GM21619 (cell line): ENCODE data around the gene CTRL.

Experiments used
- ATAC-seq: cut with Tn5 transposase; IDR thresholded peaks from one replicate; pipeline ENCODE4 v1.9.1; 2021; ENCODE audit not compliant: unreplicated experiment

Gene CTRL

GRCh38 chr16:67963292-67963661 is 31.6 kb upstream of the CTRL start:
- ATAC-seq, result no peak

GRCh38 chr16:67962135-67962534 is 30.5 kb upstream of the CTRL start:
- no peak for ATAC-seq

DNA sequence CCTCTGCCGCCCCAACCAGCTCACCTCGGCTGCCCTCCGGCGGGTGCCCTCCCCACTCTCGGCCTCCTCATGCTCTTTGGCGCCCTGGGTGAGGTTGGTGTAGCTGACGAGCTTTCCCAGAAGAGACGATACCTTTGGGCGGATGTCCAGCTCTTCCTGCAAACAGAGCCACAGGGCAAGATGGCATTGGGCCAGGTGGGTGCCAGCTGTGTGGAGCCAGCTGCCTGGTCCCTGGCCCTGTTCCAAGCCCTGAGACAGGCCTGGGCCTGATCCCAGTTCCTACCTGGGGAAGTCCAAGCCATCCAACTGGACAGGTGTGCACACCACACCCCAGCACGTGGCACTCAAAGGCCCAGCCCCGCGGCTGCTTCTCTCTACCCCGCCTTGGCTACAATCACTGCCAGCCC is 29.9 kb upstream of the CTRL start:
- no peak for ATAC-seq

DNA sequence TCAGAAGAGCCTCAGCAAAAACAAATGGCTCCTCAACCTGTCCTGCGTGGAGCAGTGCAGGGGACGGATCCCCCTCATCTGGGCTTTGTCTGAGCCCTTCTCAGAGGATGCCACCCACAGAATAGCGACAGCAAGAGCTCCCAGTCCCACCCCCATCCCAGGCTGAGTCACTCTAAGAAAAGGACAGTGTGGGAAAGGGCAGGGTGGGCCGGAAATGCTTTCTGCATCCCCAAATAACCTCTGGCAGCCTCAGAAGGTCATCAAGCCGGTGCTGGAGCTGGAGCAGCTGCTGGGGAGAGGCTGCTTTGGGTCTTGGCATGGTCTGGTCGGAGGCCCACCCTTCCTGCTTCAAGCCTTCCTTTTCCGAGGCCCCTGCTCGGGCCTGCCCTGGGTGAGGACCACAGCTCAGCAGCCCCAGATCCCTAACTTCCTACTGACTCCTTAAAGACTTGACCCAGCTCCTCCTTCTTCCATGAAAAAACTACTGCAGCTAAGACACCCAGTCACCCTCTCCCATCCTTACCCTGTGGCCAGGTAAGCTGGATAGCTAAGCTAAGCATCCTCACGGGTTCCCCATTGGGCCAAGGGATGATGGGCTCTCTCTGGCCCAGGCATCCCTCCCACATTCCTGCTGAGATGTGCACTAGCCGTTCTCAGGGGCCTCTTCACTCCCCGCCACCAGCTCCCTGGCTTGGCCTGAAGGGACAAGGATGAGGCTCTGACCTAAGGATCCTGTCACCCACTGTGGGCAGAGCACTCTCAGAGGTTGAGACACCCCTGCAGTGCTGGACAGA is 28.1 kb upstream of the CTRL start:
- no peak for ATAC-seq

DNA sequence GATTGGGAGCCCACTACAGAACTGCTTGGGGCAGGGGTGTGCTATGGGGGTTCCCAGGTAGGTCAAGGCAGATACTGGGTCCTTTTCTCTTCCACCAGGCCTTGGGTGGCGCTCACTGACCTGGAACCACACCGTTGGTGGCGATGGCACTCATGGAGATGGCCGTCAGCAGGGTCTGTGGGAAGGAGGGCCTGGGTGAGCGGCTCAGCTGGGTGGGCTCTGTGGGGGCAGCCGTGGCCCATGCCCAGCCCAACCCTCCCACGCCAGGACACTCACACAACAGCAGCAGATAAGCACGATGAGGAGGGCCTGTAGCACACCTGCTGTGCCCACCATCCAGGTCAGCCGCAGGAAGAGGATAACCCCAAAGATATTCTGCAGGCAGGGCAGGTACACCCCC is 26.0 kb upstream of the CTRL start:
- ATAC-seq, result no peak

GRCh38 chr16:67954421-67955196 is 22.9 kb upstream of the CTRL start:
- ATAC-seq, result no peak

DNA sequence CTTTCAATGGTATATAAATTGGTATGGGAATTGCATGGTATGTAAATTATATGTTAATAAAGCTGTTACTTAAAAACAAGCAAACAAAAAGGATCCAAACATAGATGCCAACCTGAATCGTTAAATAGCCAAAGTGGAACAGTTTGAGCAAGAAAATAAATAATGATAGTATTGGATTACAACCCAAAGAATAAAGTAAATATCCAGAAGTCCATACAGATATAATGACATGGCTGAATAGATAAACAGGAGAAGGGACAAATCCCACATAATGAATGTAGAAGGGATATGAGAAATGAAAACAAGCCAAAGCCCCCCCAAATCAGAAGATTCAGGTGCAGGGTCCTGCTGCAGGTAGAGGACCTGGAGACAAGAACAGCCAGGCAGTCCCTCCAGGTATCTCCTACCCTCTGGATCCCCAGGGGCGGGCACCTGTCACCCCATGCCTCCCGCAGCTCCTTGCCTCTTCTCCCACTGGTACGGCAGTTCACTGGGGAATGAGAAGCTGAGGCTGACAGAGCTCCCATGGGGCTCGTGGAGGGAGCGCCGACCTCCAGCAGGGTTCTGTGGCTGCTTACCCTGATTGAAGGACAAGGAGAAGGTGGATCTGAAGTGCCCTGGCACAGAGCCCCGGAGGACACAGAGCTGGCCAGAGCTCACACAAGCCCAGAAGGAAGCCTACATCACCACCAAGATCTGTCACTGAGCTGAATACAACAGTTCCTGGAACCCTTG is 22.1 kb upstream of the CTRL start:
- ATAC-seq, result no peak

- no peak for ATAC-seq
Measured at GRCh38 chr16:67951485-67951884, 19.8 kb upstream of the CTRL start.

GRCh38 chr16:67950335-67950843 is 18.7 kb upstream of the CTRL start:
- ATAC-seq, result no peak

GRCh38 chr16:67949645-67950044 is 18.0 kb upstream of the CTRL start:
- no peak for ATAC-seq

DNA sequence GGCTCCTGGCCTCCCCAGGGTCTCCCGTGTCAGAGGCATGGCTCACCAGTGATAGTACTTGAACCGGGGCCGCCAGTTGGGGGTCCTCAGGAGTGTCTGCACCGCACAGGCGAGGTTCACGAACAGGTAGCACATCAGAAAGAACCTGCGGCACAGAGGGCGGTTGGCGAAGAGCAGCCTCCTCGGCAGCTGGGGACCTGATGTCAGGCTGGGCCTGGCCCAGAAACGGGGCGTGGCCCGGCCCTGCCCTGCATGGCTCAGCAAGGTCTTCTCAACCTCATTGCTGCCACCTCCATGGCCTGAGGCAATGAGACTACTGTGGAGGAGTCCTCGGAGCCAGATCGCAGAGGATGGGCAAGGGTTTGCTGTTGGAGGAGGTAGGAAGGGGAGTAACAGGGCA is 16.4 kb upstream of the CTRL start:
- ATAC-seq, result no peak

GRCh38 chr16:67946966-67947558 is 15.4 kb upstream of the CTRL start:
- ATAC-seq, result no peak

- no peak for ATAC-seq
Measured at GRCh38 chr16:67946128-67946569, 14.5 kb upstream of the CTRL start.

- ATAC-seq, result no peak
Measured at GRCh38 chr16:67945392-67945933, 13.8 kb upstream of the CTRL start.

DNA sequence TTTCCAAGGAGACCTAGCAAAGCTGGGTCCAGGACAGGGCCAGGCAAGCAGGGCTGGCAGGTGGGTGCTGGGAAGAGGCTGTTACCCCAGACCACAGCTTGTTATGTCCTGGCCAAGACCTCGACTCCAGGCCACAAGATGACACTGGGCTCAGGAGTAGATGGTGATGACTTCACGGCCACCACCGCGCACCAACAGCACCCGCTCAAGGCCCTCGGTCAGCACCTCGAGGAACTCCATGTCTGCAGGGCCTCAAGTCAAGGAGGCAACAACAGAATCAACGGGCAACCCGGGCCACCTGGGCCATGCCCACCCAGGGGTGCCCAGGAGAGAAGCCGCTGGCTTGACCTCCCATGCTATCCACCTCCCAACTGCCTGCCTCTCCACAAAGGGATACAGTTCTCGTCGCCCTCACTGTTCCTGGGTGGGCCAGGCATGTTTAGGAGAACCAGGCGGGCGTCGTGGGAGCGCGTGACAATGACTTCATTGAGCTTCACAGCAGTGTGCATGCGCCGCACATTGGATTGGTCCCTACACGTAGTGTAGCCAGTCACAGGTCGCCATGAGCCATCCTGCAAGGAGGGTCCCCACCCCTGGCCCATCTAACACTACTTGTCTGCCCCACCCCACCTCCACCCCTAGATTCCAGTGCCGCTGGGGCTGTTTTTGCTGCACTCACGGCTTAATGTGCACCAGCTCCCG is 13.2 kb upstream of the CTRL start:
- no peak for ATAC-seq

DNA sequence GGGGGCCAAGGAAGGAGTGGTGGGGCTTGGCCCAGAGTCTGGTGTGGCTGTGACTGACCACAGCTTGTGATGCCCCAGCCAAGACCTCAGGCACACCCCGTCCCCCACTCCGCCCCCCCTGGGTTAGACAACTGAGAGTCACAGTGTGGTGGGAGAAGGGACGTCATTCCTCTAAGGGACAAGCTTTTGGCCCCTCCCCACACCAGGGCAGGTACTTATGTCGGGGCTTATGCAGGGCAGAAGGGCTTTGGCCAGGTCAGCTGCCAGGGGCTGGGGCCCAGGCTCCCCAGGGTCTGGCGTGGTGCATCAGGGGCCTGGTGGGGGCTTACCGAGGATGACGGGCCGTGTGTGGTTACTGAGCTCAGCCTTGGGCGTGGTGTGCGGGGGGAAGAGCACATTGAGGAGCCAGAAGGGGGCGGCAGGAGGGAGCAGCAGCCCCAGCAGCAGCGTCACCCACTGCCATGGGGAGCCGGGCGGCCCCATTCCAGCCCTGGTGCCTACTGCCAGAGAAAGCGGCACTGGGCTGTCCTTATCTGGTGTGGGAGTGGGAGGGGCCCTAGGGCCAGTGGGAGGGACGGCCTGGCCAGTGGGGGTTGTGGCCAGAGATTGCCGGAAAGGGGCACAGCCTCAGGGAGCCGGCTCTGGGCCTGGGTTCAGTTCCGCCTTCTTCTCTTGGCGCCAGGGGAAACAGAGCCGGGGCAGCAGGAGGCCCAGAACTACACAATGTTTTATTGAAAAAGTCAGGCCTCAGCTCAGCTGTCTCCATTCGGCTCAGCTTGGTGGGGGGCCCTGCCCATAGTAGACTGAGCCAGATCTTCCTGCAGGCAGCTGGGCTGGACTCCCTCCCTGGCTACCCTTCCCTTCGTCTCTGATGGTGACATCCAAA is 12.2 kb upstream of the CTRL start, which contains the start of gene LCAT:
Gene LCAT, minus strand, starts transcription at position 502 of the 886 bp plus-strand sequence. Its CDS starts 19 bp downstream, at position 483.
- no peak for ATAC-seq

DNA sequence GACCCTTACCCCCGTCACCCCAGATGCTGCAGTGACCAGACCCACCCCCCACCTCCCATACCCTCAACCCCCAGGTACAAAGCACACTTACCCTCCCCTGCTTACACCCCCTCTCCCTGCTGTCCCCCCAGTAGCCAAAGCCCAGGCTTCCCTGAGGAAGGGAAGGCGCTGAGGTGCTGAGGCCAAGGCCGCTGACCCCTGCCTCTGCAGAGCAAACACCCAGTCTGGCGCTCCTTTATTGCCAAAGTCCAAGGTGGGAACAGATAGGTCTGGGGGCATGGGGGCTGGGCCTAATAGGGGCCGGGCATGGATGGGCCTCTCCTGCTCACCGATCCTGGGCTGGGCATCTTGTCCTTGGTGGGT is 11.6 kb upstream of the CTRL start:
- ATAC-seq, result no peak

GRCh38 chr16:67942510-67943255 is 11.0 kb upstream of the CTRL start:
- no peak for ATAC-seq

DNA sequence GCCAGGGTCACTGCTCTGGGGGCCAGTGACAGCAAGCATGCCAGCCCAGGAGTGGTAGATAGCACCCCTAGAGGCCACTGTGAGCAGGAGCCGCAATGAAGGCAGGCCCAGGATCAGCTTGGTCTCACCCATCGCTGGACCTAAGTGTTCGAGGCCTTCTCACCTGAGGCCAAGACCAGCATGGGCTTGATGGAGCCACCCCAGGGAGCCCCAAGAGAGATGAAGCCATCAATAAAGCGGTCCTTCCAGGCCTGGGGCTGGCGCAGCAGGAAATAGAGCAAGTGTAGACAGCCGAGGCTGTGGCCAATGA is 10.5 kb upstream of the CTRL start:
- no peak for ATAC-seq
